Spleen (tissue), 11 donors: ENCODE measurements around the gene ETNK2. TPM values are rescaled to one million over a fixed set of nuclear protein-coding genes. Genes with fewer than 3 reads are reported as not detected.
"Not testable (repeated sequence)": the region's sequence is repeated elsewhere in the genome, so short reads cannot be mapped to it uniquely, and the experiment has no call there.

Source experiments
- DNase-seq: peaks from one replicate; pipeline ENCODE4 v3.0.0-alpha.2; 2020
- H3K27ac ChIP-seq, 8 donors: fragments of 200-600 bp; sonication (generic) in 7 of 8; 1 replicate in 4 of 8; 2 replicates in 4 of 8; pipeline versions ENCODE4 v1.5.0 to v1.8.0; 2016 to 2021; ENCODE audit warnings: inconsistent platforms in 4 of 8, mild to moderate bottlenecking in 4 of 8, moderate library complexity in 1 of 8
- H3K27me3 ChIP-seq, 7 donors: fragments of 200-600 bp; sonication (generic) in 6 of 7; replicated peaks in 1 of 7; 1 replicate in 4 of 7; 2 replicates in 3 of 7; pipeline versions ENCODE4 v1.5.0 to v1.8.0; 2016 to 2021; ENCODE audit warnings: inconsistent platforms in 3 of 7, mild to moderate bottlenecking in 1 of 7
- H3K36me3 ChIP-seq, 6 donors: fragments of 200-600 bp; sonication (generic) in 5 of 6; 1 replicate in 4 of 6; 2 replicates in 2 of 6; pipeline versions ENCODE4 v1.5.0 to v1.8.0; 2016 to 2021; ENCODE audit warnings: inconsistent platforms in 2 of 6
- H3K4me1 ChIP-seq, 6 donors: fragments of 200-600 bp; sonication (generic) in 5 of 6; 1 replicate in 3 of 6; 2 replicates in 3 of 6; pipeline versions ENCODE4 v1.5.0 to v1.8.0; 2016 to 2021; ENCODE audit warnings: inconsistent platforms in 3 of 6
- H3K4me3 ChIP-seq, 8 donors: fragments of 200-600 bp; sonication (generic) in 7 of 8; 1 replicate in 4 of 8; 2 replicates in 4 of 8; pipeline versions ENCODE4 v1.5.0 to v1.8.0; 2016 to 2021; ENCODE audit warnings: inconsistent platforms in 4 of 8, mild to moderate bottlenecking in 4 of 8, moderate library complexity in 2 of 8
- H3K9me3 ChIP-seq, 8 donors: fragments of 200-600 bp; sonication (generic) in 7 of 8; 1 replicate in 4 of 8; 2 replicates in 4 of 8; pipeline versions ENCODE4 v1.5.0 to v1.8.0; 2016 to 2021; ENCODE audit warnings: inconsistent platforms in 4 of 8
- CTCF ChIP-seq, 11 experiments: fragments of 200-600 bp in 7 of 11; fragments of 450-650 bp in 4 of 11; sonication (generic) in 4 of 11; IDR thresholded peaks in 8 of 11; conservative IDR thresholded peaks in 3 of 11; 1 replicate in 7 of 11; 2 replicates in 4 of 11; pipeline versions ENCODE4 v1.4.0 to v1.8.0; 2016 to 2021; ENCODE audit warnings: antibody characterized with exemption in 11 of 11, inconsistent platforms in 4 of 11, mild to moderate bottlenecking in 1 of 11
- POLR2A ChIP-seq, 3 donors: fragments of 450-650 bp; IDR thresholded peaks; one replicate each; pipeline ENCODE4 v1.5.1; 2017; ENCODE audit warnings: antibody characterized with exemption in 3 of 3, mild to moderate bottlenecking in 1 of 3
- POLR2AphosphoS5 ChIP-seq, 3 donors: sonication (generic); formaldehyde crosslinking; IDR thresholded peaks; one replicate each; pipeline ENCODE4 v1.5.1; 2017; ENCODE audit warnings: antibody characterized with exemption in 3 of 3
- WGBS, 5 donors: extraction: QIAGEN DNeasy Blood & Tissue Kit in 3 of 5; methylation state at CpG; one replicate each; pipeline versions ENCODE4 v1.1.5 to v1.1.7; 2013 to 2018; 5-methylcytosine and 5-hydroxymethylcytosine counted together
- intact Hi-C: fragments of 100-400 bp; cut with DNase I; formaldehyde crosslinking; loops from one replicate; pipeline ENCODE4 v1.15.0; 2023; ENCODE audit warnings: low total_unique reads
- polyA plus RNA-seq, 3 donors: library from polyadenylated mRNA; stranded (reverse); fragments of 200-250 nt; gene quantifications; one replicate each; pipeline ENCODE4 v1.2.1, GENCODE V29; 2013
- total RNA-seq, 7 donors: library from RNA; depleted of rRNA in 3 of 7; stranded (reverse); fragments of >200 nt in 3 of 7; fragmentation: NEBNext Ultra II Directional in 4 of 7; extraction: Animal tissue kit (Norgen Biotek cat#: 25700) in 4 of 7; gene quantifications; one replicate each; pipeline versions ENCODE4 v1.1.0 to v1.2.1, GENCODE V29; 2016 to 2021
- donor health status: healthy with polysubstance abuse.
- donor health status: DM: no; HTN: no; CAD: no; lungs with moderate emphysema.
- donor health status: DM: no; HTN: no; CAD: no.
- donor health status: Bipolar disorder and iron deficiency.
- donor health status: healthy.
- donor health status: DM: no; HTN: no; CAD: no.
- donor health status: DM: yes; HTN: yes; CAD: no.

Gene ETNK2
- total and polyA plus RNA-seq, 10 donors, result 1.9 to 20.8 (median 5.6) TPM

DNA sequence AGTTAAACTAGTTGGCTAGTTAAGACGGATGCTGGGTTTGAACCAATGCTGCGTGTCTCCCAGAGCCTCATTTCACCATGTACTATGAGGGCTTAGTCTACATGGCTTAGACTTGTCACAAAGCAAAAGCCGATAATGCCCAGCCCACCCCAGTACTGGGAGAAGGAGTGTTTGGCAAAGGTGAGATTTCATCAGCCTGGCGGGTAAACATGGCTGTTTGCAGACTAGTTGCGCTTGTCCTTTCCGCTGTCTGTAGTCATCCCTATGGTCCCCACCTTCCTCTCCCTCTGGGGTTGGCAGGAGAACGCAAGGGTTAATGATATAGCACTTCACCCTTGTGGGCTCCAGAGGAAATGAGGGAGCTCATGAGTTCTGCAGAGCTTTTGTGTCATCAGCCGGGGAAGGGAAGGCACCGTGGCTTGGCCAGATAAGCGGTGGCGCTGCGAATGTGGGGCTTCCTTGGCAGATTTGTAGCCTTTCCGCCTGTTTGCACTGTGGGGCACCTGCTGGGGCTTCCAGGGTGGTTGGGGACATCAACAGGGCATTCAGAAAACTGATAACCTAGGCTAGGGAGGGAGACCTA is 49.7 kb downstream of the ETNK2 start:
- 27 to 40% (median 36%) methylated on average over 13 of the region's 13 CpGs for WGBS, 5 donors
- TF ChIP-seq POLR2AphosphoS5 (IDR thresholded peaks at IDR 0.05) (no peak), POLR2A (IDR thresholded peaks at IDR 0.05) (no peak), CTCF (IDR thresholded peaks at IDR 0.05 in 8 of 11, conservative IDR thresholded peaks at IDR 0.05 in 3 of 11) (no peak)
- peak overlapping the region in 1 of 8 donors; percentile 3 for H3K4me3 ChIP-seq
- H3K27ac ChIP-seq, result peak overlapping the region in 4 of 8 donors; percentile 61 to 85 (median 74)
- H3K27me3 ChIP-seq, result peaks cover 0 to 4% (median 0%) of the 10 kb centered on the region in 7 donors
- no peak for DNase-seq
- H3K4me1 ChIP-seq, result peaks cover 15 to 56% (median 38%) of the 10 kb centered on the region in 6 donors
- intact Hi-C loops, result no loop called here
- no peaks in the 10 kb centered on the region for H3K36me3 ChIP-seq
- no peaks in the 10 kb centered on the region for H3K9me3 ChIP-seq

DNA sequence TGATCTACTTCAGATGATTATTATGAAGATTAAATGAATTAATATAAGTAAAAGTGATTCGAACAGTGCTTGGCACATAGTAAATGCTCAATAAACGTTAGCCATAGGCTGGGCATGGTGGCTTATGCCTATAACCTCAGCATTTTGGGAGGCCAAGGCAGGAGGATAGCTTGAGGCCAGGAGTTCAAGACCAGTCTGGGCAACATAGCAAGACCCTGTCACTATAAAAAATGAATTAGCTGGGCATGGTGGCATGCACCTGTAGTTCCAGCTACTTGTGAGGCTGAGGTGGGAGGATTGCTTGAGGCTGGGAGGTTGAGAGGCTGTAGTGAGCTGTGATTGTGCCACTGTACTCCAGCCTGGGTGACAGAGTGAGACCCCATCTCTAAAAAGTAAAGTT is 52.1 kb downstream of the ETNK2 start:
- H3K9me3 ChIP-seq, H3K27me3 ChIP-seq, H3K36me3 ChIP-seq, DNase-seq, H3K27ac ChIP-seq, H3K4me3 ChIP-seq, intact Hi-C loops: not testable (repeated sequence)
- 77 to 91% (median 89%) methylated on average over 2 of the region's 2 CpGs for WGBS, 5 donors
- peaks cover 19 to 50% (median 35%) of the 10 kb centered on the region in 6 donors for H3K4me1 ChIP-seq

DNA sequence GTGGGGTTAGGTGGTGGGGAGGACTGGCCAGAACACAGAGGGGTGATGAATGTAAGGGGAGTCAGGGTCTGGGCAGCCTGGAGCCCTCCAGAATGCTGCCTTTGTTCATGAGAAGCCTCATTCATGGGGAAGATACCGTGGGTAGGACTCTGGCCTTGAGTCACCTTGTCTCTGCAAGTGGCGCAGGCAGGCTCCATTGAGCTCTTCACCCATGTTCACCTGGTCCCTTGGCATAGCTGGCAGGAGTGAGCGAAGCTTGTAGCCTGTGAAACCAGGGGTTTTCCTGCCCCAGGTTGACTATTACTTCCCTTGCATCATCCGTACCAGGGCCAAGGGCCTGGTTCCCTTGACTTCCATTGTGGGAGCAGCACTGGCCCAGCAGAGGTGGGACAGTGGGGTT is 53.2 kb downstream of the ETNK2 start:
- Histone ChIP-seq H3K36me3 (no peaks in the 10 kb centered on the region), H3K4me1 (peaks cover 18 to 50% (median 33%) of the 10 kb centered on the region in 6 donors), H3K27ac (no peak overlapping the region), H3K27me3 (peaks cover 0 to 4% (median 0%) of the 10 kb centered on the region in 7 donors), H3K9me3 (no peaks in the 10 kb centered on the region), H3K4me3 (no peak overlapping the region)
- TF ChIP-seq POLR2A (IDR thresholded peaks at IDR 0.05), result no peak
- no peak for TF ChIP-seq CTCF (IDR thresholded peaks at IDR 0.05 in 8 of 11, conservative IDR thresholded peaks at IDR 0.05 in 3 of 11)
- TF ChIP-seq POLR2AphosphoS5 (IDR thresholded peaks at IDR 0.05), result no peak
- no peak for DNase-seq
- intact Hi-C loops, result no loop called here
- WGBS, 5 donors, result 78 to 90% (median 85%) methylated on average over 4 of the region's 4 CpGs

GRCh38 chr1:204096931-204097330 is 54.9 kb downstream of the ETNK2 start:
- no peak for TF ChIP-seq CTCF (IDR thresholded peaks at IDR 0.05 in 8 of 11, conservative IDR thresholded peaks at IDR 0.05 in 3 of 11)
- TF ChIP-seq POLR2AphosphoS5 (IDR thresholded peaks at IDR 0.05), result no peak
- no peak for TF ChIP-seq POLR2A (IDR thresholded peaks at IDR 0.05)
- Histone ChIP-seq H3K9me3 (no peaks in the 10 kb centered on the region), H3K4me3 (no peak overlapping the region), H3K27me3 (no peaks in the 10 kb centered on the region), H3K27ac (no peak overlapping the region), H3K36me3 (no peaks in the 10 kb centered on the region), H3K4me1 (peaks cover 11 to 50% (median 25%) of the 10 kb centered on the region in 6 donors)
- WGBS, 5 donors, result 76 to 85% (median 78%) methylated on average over 3 of the region's 3 CpGs
- no peak for DNase-seq
- intact Hi-C loops, result no loop called here
